ENCODE data around the gene PDE6B. TPM values are rescaled to one million over a fixed set of nuclear protein-coding genes. Genes with fewer than 3 reads are reported as not detected.

The PDE6B gene
- total and polyA plus RNA-seq, 2 of the 13 experiments (the other 11 are each of a cell fraction or from before 2014, with no cell fraction given) = 0.38 to 0.40 TPM

DNA sequence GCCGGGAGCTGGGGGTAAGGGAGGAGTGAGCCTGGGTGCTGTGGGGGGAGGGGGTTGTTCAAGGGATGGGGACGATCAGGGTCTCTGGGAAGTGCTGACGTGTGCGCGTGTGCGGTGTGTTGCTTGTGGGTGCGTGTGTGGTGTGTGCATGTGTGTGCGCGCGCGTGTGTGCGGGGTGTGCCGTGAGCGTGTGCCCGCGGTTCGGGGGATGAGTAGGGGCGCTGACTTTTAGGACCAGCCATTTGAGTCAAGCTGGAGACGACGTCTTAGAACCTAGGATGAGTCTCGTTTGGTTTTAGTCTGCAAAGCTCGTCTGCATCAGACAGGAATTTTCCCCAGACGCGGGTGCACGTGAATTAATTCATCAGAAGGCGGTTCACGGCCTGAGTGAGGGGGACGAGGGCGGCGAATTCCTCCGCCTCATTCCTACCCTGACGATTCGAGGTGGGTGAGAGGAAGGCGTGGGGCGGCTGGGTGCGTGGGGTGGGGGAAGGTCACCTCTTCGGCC lies 48.3 kb upstream of the PDE6B start:
- POLR2A ChIA-PET = no interaction called here
- peak overlapping the region; percentile 71 for H3K4me2 ChIP-seq (ENCODE audit: low read depth, low read length)
- H3K27me3 ChIP-seq (ENCODE audit: control insufficient read depth in 1 of 2, insufficient read depth in 2 of 2, low read length in 2 of 2) = peaks cover 15 to 54% of the 10 kb centered on the region in 2 experiments
- TF ChIP-seq, protein P1, sequence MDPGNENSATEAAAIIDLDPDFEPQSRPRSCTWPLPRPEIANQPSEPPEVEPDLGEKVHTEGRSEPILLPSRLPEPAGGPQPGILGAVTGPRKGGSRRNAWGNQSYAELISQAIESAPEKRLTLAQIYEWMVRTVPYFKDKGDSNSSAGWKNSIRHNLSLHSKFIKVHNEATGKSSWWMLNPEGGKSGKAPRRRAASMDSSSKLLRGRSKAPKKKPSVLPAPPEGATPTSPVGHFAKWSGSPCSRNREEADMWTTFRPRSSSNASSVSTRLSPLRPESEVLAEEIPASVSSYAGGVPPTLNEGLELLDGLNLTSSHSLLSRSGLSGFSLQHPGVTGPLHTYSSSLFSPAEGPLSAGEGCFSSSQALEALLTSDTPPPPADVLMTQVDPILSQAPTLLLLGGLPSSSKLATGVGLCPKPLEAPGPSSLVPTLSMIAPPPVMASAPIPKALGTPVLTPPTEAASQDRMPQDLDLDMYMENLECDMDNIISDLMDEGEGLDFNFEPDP (CRISPR knock-in tag; conservative IDR thresholded peaks at IDR 0.05) = no peak
- TF ChIP-seq, protein P2, sequence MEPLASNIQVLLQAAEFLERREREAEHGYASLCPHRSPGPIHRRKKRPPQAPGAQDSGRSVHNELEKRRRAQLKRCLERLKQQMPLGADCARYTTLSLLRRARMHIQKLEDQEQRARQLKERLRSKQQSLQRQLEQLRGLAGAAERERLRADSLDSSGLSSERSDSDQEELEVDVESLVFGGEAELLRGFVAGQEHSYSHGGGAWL (CRISPR knock-in tag; IDR thresholded peaks at IDR 0.05) = no peak
- TF ChIP-seq, protein P3, sequence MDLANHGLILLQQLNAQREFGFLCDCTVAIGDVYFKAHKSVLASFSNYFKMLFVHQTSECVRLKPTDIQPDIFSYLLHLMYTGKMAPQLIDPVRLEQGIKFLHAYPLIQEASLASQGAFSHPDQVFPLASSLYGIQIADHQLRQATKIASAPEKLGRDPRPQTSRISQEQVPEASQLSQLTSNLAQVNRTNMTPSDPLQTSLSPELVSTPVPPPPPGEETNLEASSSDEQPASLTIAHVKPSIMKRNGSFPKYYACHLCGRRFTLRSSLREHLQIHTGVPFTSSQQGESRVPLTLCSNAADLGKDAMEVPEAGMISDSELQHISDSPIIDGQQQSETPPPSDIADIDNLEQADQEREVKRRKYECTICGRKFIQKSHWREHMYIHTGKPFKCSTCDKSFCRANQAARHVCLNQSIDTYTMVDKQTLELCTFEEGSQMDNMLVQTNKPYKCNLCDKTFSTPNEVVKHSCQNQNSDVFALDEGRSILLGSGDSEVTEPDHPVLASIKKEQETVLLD (CRISPR knock-in tag; IDR thresholded peaks at IDR 0.05; ENCODE audit: low read depth) = no peak
- TF ChIP-seq RFXAP (CRISPR knock-in tag; IDR thresholded peaks at IDR 0.05; ENCODE audit: borderline replicate concordance) = no peak
- no peak for TF ChIP-seq ELF4 (CRISPR knock-in tag; IDR thresholded peaks at IDR 0.05; ENCODE audit: borderline replicate concordance)
- TF ChIP-seq, protein P4, sequence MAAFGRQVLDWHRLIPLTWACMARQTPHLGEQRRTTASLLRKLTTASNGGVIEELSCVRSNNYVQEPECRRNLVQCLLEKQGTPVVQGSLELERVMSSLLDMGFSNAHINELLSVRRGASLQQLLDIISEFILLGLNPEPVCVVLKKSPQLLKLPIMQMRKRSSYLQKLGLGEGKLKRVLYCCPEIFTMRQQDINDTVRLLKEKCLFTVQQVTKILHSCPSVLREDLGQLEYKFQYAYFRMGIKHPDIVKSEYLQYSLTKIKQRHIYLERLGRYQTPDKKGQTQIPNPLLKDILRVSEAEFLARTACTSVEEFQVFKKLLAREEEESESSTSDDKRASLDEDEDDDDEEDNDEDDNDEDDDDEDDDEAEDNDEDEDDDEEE (CRISPR knock-in tag; IDR thresholded peaks at IDR 0.05) = no peak
- no peak for TF ChIP-seq RELA (CRISPR knock-in tag; IDR thresholded peaks at IDR 0.05)
- TF ChIP-seq, protein P5, sequence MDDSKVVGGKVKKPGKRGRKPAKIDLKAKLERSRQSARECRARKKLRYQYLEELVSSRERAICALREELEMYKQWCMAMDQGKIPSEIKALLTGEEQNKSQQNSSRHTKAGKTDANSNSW (CRISPR knock-in tag; IDR thresholded peaks at IDR 0.05; ENCODE audit: borderline replicate concordance) = no peak
- TF ChIP-seq, protein P6, sequence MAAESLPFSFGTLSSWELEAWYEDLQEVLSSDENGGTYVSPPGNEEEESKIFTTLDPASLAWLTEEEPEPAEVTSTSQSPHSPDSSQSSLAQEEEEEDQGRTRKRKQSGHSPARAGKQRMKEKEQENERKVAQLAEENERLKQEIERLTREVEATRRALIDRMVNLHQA (CRISPR knock-in tag; IDR thresholded peaks at IDR 0.05) = no peak
- no peak for TF ChIP-seq HOXA7 (CRISPR knock-in tag; IDR thresholded peaks at IDR 0.05)
- TF ChIP-seq, protein P7, sequence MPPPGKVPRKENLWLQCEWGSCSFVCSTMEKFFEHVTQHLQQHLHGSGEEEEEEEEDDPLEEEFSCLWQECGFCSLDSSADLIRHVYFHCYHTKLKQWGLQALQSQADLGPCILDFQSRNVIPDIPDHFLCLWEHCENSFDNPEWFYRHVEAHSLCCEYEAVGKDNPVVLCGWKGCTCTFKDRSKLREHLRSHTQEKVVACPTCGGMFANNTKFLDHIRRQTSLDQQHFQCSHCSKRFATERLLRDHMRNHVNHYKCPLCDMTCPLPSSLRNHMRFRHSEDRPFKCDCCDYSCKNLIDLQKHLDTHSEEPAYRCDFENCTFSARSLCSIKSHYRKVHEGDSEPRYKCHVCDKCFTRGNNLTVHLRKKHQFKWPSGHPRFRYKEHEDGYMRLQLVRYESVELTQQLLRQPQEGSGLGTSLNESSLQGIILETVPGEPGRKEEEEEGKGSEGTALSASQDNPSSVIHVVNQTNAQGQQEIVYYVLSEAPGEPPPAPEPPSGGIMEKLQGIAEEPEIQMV (CRISPR knock-in tag; IDR thresholded peaks at IDR 0.05; ENCODE audit: low read depth) = no peak
- TF ChIP-seq HHEX (CRISPR knock-in tag; IDR thresholded peaks at IDR 0.05) = no peak
- TF ChIP-seq, protein P8, sequence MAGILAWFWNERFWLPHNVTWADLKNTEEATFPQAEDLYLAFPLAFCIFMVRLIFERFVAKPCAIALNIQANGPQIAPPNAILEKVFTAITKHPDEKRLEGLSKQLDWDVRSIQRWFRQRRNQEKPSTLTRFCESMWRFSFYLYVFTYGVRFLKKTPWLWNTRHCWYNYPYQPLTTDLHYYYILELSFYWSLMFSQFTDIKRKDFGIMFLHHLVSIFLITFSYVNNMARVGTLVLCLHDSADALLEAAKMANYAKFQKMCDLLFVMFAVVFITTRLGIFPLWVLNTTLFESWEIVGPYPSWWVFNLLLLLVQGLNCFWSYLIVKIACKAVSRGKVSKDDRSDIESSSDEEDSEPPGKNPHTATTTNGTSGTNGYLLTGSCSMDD (CRISPR knock-in tag; IDR thresholded peaks at IDR 0.05) = no peak
- TF ChIP-seq ATAD3A (CRISPR knock-in tag; IDR thresholded peaks at IDR 0.05) = no peak
- no peak overlapping the region for H3K27ac ChIP-seq (ENCODE audit: extremely low read length, insufficient read depth, low read length)
- H2AFZ ChIP-seq (ENCODE audit: low read length) = no peak overlapping the region
- no TSS peak for BruUV-seq (replicated peaks)
- no peaks in the 10 kb centered on the region for H3K9me3 ChIP-seq (ENCODE audit: low read length)
- H3K4me1 ChIP-seq (ENCODE audit: insufficient read depth, low read length) = peaks cover 51% of the 10 kb centered on the region
- no peaks in the 10 kb centered on the region for H3K36me3 ChIP-seq (replicated peaks in 1 of 2; ENCODE audit: control insufficient read depth in 1 of 2, insufficient read depth in 2 of 2, low read length in 2 of 2)
- FAIRE-seq = no peak
- no peak overlapping the region for H3K9ac ChIP-seq (ENCODE audit: insufficient read depth, low read depth, low read length)
- ATAC-seq = no peak
- DNase-seq (ENCODE audit: low spot score) = no peak
- intact Hi-C loops (cut with micrococcal nuclease; ENCODE audit: unreplicated experiment) (no loop called here), in situ Hi-C loops (cut with HindIII; ENCODE audit: extremely low pct_ligation_motif_present, low pct_unique_long_range_greater_than_20kb) (no loop called here)
- CTCF ChIA-PET (ENCODE audit: low intra/inter-chr PET ratio, low total read pairs) = no interaction called here
- H4K20me1 ChIP-seq (ENCODE audit: insufficient read depth, low read length) = no peaks in the 10 kb centered on the region
- no peaks in the 10 kb centered on the region for H3K79me2 ChIP-seq (ENCODE audit: insufficient read depth, low read length)
- WGBS (ENCODE audit: low lambda C conversion rate) = 46% methylated on average over 33 of the region's 37 CpGs
- peak overlapping the region; percentile 2 to 52 (median 34); a peak in 3 of 6 replicates for H3K4me3 ChIP-seq (replicated peaks in 1 of 3; ENCODE audit: insufficient read depth in 1 of 3, low read depth in 2 of 3, low read length in 3 of 3)
